Tibial nerve (tissue), 4 donors: ENCODE measurements around the gene MYO1A. TPM values are rescaled to one million over a fixed set of nuclear protein-coding genes. Genes with fewer than 3 reads are reported as not detected.

Source experiments
- DNase-seq, 2 donors: peaks; one replicate each; pipeline ENCODE4 v3.0.0-alpha.2; 2019; ENCODE audit warnings: low spot score in 2 of 2
- H3K27ac ChIP-seq, 4 donors: fragments of 200-600 bp; sonication (generic) in 3 of 4; one replicate each; pipeline ENCODE4 v1.5.1; 2017 to 2019; ENCODE audit warnings: mild to moderate bottlenecking in 1 of 4
- H3K27me3 ChIP-seq, 2 donors: fragments of 200-600 bp; sonication (generic) in 1 of 2; one replicate each; pipeline versions ENCODE4 v1.5.1 to v1.6.0; 2017 to 2019
- H3K36me3 ChIP-seq, 3 donors: fragments of 200-600 bp; sonication (generic); one replicate each; pipeline ENCODE4 v1.5.1; 2018 to 2019
- H3K4me1 ChIP-seq, 4 donors: fragments of 200-600 bp; sonication (generic) in 3 of 4; one replicate each; pipeline ENCODE4 v1.5.1; 2017 to 2019
- H3K4me3 ChIP-seq, 4 donors: fragments of 200-600 bp; sonication (generic) in 3 of 4; one replicate each; pipeline ENCODE4 v1.5.1; 2017 to 2019; ENCODE audit warnings: mild to moderate bottlenecking in 1 of 4, moderate library complexity in 1 of 4
- H3K9me3 ChIP-seq, 4 donors: fragments of 200-600 bp; sonication (generic) in 3 of 4; one replicate each; pipeline ENCODE4 v1.5.1; 2017 to 2019
- CTCF ChIP-seq, 5 experiments: fragments of 200-600 bp in 3 of 5; fragments of 450-650 bp in 2 of 5; sonication (generic) in 3 of 5; IDR thresholded peaks; one replicate each; pipeline ENCODE4 v1.5.1; 2016 to 2019; ENCODE audit warnings: antibody characterized with exemption in 5 of 5, mild to moderate bottlenecking in 3 of 5, moderate library complexity in 2 of 5
- EP300 ChIP-seq, 2 donors: sonication (generic); formaldehyde crosslinking; IDR thresholded peaks; one replicate each; pipeline ENCODE4 v1.6.1; 2017; ENCODE audit warnings: antibody characterized with exemption in 2 of 2, mild to moderate bottlenecking in 1 of 2
- POLR2A ChIP-seq, 2 donors: fragments of 450-650 bp; IDR thresholded peaks; one replicate each; pipeline ENCODE4 v1.6.1; 2017; ENCODE audit warnings: antibody characterized with exemption in 2 of 2, mild to moderate bottlenecking in 2 of 2, moderate library complexity in 2 of 2
- WGBS, 2 donors: methylation state at CpG; one replicate each; pipeline ENCODE4 v1.1.5; 2018; 5-methylcytosine and 5-hydroxymethylcytosine counted together
- total RNA-seq, 4 donors: library from RNA; depleted of rRNA; stranded (reverse); fragments of >200 nt; gene quantifications; one replicate each; pipeline ENCODE4 v1.1.0, GENCODE V29; 2016

Gene MYO1A
- total RNA-seq, 4 donors from 2014 or later, result 0.30 to 0.59 TPM; not detected in 2

GRCh38 chr12:57011438-57012424, 38.2 kb downstream of the MYO1A start:
- WGBS, 2 donors, result 48 to 51% methylated on average over 12 of the region's 12 CpGs
- no peak for TF ChIP-seq EP300 (IDR thresholded peaks at IDR 0.05)
- TF ChIP-seq CTCF (IDR thresholded peaks at IDR 0.05), result no peak
- no peak for TF ChIP-seq POLR2A (IDR thresholded peaks at IDR 0.05)
- no peak for DNase-seq
- Histone ChIP-seq H3K9me3 (no peaks in the 10 kb centered on the region), H3K4me3 (no peak overlapping the region), H3K4me1 (peaks cover 0 to 15% (median 6%) of the 10 kb centered on the region in 4 donors), H3K27ac (no peak overlapping the region), H3K27me3 (peaks cover 0 to 3% of the 10 kb centered on the region in 2 donors), H3K36me3 (no peaks in the 10 kb centered on the region)

- no peak for DNase-seq
- Histone ChIP-seq H3K36me3 (no peaks in the 10 kb centered on the region), H3K4me3 (no peak overlapping the region), H3K9me3 (no peaks in the 10 kb centered on the region), H3K4me1 (peaks cover 0 to 17% (median 7%) of the 10 kb centered on the region in 4 donors), H3K27ac (no peak overlapping the region), H3K27me3 (peaks cover 0 to 3% of the 10 kb centered on the region in 2 donors)
- TF ChIP-seq POLR2A (IDR thresholded peaks at IDR 0.05) (no peak), CTCF (IDR thresholded peaks at IDR 0.05) (no peak), EP300 (IDR thresholded peaks at IDR 0.05) (no peak)
- WGBS, 2 donors, result 46 to 66% methylated on average over 4 of the region's 4 CpGs
Measured at GRCh38 chr12:57010627-57011247, 39.2 kb downstream of the MYO1A start.

GRCh38 chr12:57009949-57010626, 39.8 kb downstream of the MYO1A start:
- no peaks in the 10 kb centered on the region for H3K9me3 ChIP-seq
- DNase-seq, result no peak
- TF ChIP-seq EP300 (IDR thresholded peaks at IDR 0.05), result no peak
- no peak for TF ChIP-seq POLR2A (IDR thresholded peaks at IDR 0.05)
- TF ChIP-seq CTCF (IDR thresholded peaks at IDR 0.05), result no peak
- H3K36me3 ChIP-seq, result no peaks in the 10 kb centered on the region
- H3K27ac ChIP-seq, result no peak overlapping the region
- H3K4me3 ChIP-seq, result no peak overlapping the region
- WGBS, 2 donors, result 87 to 92% methylated on average over 5 of the region's 5 CpGs
- peaks cover 0 to 3% of the 10 kb centered on the region in 2 donors for H3K27me3 ChIP-seq
- H3K4me1 ChIP-seq, result peaks cover 0 to 23% (median 13%) of the 10 kb centered on the region in 4 donors

- Histone ChIP-seq H3K4me3 (no peak overlapping the region), H3K27ac (no peak overlapping the region)
- TF ChIP-seq EP300 (IDR thresholded peaks at IDR 0.05) (no peak), CTCF (IDR thresholded peaks at IDR 0.05) (peak; percentile 54 to 64 (median 61)), POLR2A (IDR thresholded peaks at IDR 0.05) (no peak)
Measured at GRCh38 chr12:57008178-57008577, 41.8 kb downstream of the MYO1A start.

More at GRCh38 chr12:57008178-57008577, 41.8 kb downstream of the MYO1A start:
- Histone ChIP-seq H3K27me3 (no peaks in the 10 kb centered on the region), H3K36me3 (peaks cover 0 to 17% (median 0%) of the 10 kb centered on the region in 3 donors), H3K4me1 (peaks cover 0 to 35% (median 16%) of the 10 kb centered on the region in 4 donors), H3K9me3 (no peaks in the 10 kb centered on the region)
- no peak for DNase-seq
